NCI-H526 (cell line): ENCODE measurements around the gene GARIN3.
"Not testable (repeated sequence)": the region's sequence is repeated elsewhere in the genome, so short reads cannot be mapped to it uniquely, and the experiment has no call there.

Experiments used
- DNase-seq, 2 experiments: peaks; one replicate each; lab custom pipeline; 2025; lab: John Stamatoyannopoulos, UW

The GARIN3 gene

GRCh38 chr5:157185122-157185521, 19.1 kb upstream of the GARIN3 start:
- not testable (repeated sequence) for DNase-seq

- DNase-seq, result no peak
Observed at GRCh38 chr5:157184117-157184670, 18.1 kb upstream of the GARIN3 start.

- no peak for DNase-seq
Observed at GRCh38 chr5:157182143-157182757, 16.2 kb upstream of the GARIN3 start.

GRCh38 chr5:157180374-157181264, 14.6 kb upstream of the GARIN3 start, which contains the start of gene ITK:
ITK (plus strand) TSS chr5:157180840; CDS start chr5:157180978, 138 bp downstream.
- no peak for DNase-seq

GRCh38 chr5:157178966-157179365, 12.9 kb upstream of the GARIN3 start:
- no peak for DNase-seq

- no peak for DNase-seq
Observed at GRCh38 chr5:157177953-157178352, 11.9 kb upstream of the GARIN3 start.

- no peak for DNase-seq
Observed at GRCh38 chr5:157175071-157175612, 9.1 kb upstream of the GARIN3 start.

- peak; percentile 45 to 74 for DNase-seq
Observed at GRCh38 chr5:157172403-157172802, 6.3 kb upstream of the GARIN3 start.

GRCh38 chr5:157168286-157168685, 2.2 kb upstream of the GARIN3 start:
- DNase-seq, result no peak

GRCh38 chr5:157167214-157167621, 1.2 kb upstream of the GARIN3 start:
- no peak for DNase-seq

GRCh38 chr5:157165668-157166067, 396 bp downstream of the GARIN3 start:
- DNase-seq, result no peak

- no peak for DNase-seq
Observed at GRCh38 chr5:157165261-157165660, 803 bp downstream of the GARIN3 start.

GRCh38 chr5:157164521-157164920, 1.5 kb downstream of the GARIN3 start:
- no peak for DNase-seq

- DNase-seq, result no peak
Observed at GRCh38 chr5:157162919-157163510, 3.0 kb downstream of the GARIN3 start.

- DNase-seq, result no peak
Observed at GRCh38 chr5:157161996-157162395, 4.1 kb downstream of the GARIN3 start.

- no peak for DNase-seq
Observed at GRCh38 chr5:157160001-157160400, 6.1 kb downstream of the GARIN3 start.

GRCh38 chr5:157159209-157159751, 6.8 kb downstream of the GARIN3 start:
- DNase-seq, result no peak

- DNase-seq, result no peak
Observed at GRCh38 chr5:157157293-157157891, 8.7 kb downstream of the GARIN3 start.

GRCh38 chr5:157155297-157155696, 10.8 kb downstream of the GARIN3 start:
- no peak for DNase-seq

- no peak for DNase-seq
Observed at GRCh38 chr5:157150995-157151394, 15.1 kb downstream of the GARIN3 start.
